NK-92 (cell line): Measurements from ENCODE around the gene WASF3.

Experiments
- DNase-seq: peaks from one replicate; lab custom pipeline; 2025; ENCODE audit not compliant: unreplicated experiment; lab: John Stamatoyannopoulos, UW

The WASF3 gene

DNA sequence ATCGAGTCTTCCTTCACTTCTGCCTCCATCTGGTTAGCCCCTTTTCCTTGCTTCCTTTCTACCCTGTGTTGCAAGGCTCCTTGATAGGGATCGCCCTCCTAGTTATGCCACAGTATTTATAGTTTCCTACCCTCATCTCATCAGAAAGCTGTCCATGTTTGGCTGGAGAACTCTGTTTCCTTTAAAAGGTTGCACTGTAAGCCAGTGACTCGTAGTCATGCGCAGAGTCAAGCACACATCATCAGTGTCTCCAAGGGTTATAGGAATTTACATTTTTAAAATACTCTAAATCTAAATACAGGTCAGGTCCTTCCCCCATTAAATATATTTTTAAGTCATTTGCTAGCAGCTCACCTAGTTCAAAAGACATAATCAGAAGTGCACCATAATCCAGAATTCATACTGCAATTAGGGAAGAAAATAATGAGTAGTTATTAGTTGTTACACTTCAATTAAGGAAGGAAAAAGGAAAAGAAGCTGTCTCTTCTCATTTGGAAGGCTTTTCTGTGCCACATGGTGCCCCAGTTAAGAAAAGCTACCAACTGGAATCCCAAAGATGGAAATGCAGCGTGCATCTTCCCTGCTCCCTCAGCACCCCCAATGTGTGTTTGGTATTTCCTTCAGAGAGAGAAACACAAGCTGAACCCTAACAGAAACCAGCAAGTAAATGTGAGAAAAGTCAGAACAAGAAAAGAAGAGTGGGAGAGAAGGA lies 122.1 kb downstream of the WASF3 start:
- DNase-seq: no peak

DNA sequence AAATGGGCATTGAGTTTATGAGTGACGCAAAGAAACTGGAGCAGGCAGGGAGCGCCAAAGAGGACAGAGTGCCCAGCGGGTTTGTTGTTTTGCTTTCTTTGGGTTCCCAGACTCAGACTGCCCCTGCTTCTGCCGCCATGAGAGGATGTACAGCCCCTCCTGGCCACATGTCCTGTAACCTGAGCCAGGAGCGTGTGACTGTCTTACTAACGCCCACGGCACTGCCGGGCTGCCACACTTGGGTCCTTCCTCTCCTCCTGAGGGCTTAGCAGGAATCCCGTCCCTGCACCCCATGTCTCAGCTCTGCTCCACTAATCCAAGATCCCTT lies 122.6 kb downstream of the WASF3 start:
- no peak for DNase-seq

DNA sequence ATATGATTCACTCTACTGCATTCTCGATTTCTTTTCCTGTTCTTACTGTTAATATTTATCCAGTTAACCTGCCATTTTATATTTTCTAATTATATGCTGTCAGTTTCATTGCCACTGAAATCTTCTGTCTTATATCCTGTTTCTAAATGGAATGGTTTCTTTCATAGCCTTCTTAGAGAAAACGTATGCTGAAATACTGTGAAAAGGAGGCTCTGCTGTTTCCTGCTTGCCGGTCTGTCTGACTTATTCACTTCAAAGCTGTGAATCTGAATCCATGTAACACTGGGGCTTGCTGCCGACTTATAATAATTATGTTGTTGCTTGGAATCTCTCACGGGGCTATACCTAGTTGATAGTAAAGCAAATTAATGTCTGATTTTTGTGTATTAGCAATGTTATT lies 123.1 kb downstream of the WASF3 start:
- DNase-seq: no peak

DNA sequence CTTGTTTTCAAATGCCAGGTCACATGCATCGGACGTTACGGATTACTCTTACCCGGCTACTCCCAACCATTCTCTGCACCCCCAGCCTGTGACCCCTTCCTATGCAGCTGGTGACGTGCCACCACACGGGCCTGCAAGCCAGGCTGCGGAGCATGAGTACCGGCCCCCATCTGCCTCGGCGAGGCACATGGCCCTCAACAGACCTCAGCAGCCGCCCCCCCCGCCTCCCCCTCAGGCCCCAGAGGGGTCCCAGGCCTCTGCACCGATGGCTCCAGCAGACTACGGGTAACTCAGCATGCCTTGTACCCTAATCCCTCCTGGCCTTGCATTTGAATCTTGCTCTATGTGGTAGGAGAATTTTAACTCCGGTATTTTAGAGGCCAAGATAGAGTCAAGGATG lies 123.6 kb downstream of the WASF3 start:
- no peak for DNase-seq

DNA sequence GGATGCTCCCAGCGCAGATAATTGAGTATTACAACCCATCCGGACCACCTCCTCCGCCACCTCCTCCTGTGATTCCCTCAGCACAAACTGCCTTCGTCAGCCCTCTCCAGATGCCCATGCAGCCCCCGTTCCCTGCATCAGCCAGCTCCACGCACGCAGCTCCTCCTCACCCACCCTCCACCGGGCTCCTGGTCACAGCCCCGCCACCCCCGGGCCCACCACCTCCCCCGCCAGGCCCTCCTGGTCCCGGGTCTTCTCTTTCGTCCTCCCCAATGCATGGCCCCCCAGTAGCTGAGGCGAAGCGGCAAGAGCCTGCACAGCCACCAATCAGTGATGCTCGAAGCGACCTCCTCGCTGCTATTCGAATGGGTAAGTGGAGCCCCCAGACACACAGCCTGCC lies 125.1 kb downstream of the WASF3 start:
- no peak for DNase-seq

DNA sequence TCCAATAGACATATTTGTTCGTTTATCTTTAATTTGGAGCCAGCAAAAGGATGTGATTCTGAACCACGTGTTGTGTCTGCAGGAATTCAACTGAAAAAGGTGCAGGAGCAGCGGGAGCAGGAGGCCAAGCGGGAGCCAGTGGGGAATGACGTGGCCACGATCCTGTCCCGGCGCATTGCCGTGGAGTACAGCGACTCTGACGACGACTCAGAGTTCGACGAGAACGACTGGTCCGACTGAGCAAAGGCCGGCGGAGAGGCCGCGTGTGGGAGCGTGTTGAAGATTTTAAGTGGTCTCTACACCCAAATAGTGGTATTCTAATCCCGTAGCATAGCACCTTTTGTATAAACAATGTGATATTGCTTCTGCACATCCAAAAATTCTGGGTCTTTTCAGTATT lies 128.1 kb downstream of the WASF3 start:
- DNase-seq: no peak

DNA sequence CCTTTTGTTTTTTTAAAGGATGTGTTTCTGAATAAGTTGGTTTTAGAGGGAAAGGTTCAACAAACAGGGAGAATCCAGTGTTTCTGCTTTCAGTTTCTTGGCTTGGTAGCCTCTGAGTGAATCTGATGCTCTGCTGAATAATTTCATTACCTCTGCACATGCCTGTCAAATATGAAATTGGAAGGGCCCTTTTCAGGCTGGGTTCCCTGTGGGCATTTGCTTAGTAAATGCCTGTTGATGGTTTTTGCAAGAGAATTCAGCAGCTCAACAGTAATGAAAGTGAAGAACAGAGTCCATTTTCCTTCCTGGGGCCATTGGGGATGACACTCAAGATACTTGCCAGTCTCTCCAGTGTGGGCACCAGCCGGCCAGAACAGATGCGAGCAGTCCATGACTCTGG lies 128.8 kb downstream of the WASF3 start:
- no peak for DNase-seq

DNA sequence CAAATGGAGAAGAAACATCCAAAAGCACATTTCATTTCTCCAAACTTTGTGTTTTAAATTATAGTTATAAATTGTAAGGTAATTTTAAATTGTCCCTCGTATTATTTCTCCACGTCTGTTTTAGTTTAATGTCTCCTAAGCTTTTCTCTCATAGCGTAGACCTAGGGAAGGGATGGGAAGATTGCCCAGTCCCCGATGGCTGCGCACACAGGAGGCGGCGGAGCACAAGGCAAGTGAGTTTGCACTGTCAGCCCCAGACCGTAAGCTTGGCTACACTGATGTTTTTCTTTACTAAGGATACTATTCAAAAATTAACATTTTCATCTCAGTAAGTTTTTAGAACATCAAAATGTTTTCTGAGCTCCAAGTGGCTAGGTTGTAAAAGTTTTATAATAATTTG lies 130.8 kb downstream of the WASF3 start:
- DNase-seq: no peak

DNA sequence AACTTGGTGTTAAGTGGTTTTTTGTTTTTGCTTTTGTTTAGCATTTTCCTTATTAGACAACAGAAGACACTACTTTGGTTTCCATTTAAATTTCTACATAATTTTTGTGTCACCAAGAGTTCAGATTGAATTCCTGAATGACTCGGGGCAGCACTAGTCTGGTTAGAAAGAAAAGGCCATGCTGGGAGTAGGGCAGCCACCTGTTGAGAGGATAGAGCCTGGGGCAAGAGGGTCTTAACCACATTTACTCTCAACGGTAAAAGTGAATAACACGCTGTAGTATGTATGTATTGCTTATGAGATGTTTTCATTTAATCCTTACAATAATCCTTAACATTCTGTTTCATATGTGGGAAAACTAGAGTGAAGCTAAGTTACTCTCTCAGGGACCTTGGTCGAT lies 131.5 kb downstream of the WASF3 start:
- no peak for DNase-seq

DNA sequence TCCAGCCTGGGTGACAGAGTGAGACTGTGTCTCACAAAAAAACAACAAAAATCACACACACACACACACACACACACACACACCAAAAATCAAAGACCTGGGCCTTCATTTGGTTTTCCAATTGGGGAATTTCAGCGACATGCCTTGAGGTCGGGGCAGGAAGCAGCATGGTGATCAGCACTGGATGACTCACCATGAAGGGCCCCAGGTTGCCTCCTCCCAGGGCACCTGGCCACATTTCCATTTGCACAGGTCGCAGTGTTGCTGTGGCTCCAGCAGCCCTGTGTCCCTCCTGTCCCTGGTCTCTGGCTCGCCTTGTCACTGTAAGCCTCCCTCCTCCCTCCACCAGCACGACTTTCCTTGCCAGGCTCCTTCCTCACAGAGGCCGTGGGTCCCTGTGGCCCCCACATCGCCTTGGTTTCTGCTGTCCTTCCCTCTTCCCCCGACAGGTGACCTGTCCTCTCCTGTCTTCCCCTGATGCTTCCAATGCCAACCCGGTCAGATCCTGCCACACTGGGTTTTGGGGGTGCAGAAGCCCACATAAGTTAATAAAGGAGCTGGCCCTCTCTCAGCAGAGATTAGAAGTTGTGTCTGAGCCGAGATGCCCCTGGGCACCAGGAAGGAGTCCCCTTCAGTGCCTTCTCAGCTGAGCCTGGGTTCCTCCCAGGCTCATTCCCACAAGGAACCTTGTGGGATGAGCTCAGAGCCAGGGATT lies 136.4 kb downstream of the WASF3 start:
- no peak for DNase-seq

DNA sequence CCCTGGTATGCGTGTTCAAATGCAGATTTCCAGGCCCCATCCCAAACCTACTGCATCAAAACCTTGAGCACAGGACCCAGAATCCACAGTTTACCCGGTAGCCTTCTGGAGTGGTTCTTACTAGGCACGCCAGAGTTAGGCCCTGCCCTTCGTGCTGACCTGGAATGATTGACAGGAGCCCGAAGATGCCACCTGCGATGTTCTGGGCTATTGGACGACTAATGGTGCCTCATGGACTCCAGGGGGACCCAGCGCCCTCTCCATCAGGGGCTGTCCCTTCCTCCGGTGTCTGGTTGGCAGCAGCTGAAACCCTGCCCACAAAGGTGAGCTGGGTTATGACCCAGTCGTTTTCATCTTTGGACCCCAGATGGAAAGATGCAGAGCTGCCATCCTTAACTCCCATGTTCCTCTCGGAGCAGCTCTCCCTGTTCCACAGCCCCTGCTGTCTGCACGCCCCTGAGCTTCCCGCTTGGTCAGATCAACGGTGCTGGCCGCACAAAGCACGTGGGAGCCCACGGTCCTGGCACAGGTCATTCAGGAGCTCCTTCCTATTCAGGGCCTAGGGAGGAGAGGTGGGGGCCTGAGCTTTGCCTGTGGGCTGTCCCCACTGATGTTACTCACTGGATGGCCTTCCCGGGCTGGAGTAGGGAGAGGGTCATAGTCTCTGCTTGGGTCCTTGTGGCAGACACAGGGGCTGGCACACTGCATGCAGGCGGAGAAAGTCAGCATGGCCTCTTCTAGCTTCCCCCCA lies 137.3 kb downstream of the WASF3 start:
- DNase-seq: no peak

DNA sequence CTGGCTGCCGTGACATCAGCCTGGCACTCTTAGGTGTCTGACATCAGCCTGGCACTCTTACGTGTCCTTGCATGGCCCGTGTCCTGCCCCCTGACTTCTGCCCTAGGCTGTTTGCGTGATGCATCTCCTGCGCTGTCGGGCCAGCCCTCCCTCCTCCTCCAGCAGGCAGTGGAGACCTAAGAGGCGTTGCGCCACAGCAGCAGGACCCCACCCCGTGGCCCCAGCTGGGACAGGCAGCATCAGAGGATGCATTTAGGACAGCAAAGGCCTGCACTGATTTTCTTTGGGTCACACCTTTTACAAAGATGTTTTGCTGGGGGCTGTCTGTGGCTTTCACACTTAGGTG lies 137.8 kb downstream of the WASF3 start:
- no peak for DNase-seq

DNA sequence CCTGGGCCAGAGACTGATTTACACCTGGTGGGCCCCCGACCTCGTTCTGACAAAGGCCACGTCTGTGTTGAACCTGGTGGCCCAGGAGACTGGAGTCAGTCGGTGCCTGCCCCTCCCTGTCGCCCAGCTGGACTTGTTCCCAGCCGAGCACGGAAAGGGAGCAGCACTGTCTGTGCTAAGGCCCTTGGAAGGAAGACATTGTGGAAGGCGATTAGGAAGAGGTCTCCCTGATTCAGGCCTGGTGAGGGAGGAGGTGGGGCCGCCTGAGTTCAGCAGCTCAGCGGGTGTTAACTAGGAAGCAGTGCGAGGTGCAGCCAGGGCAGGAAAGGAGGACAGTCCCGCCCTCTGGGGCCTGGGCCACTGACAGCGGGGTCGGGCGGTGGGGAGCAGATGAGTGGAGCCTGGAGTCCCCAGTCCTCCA lies 138.4 kb downstream of the WASF3 start:
- no peak for DNase-seq

DNA sequence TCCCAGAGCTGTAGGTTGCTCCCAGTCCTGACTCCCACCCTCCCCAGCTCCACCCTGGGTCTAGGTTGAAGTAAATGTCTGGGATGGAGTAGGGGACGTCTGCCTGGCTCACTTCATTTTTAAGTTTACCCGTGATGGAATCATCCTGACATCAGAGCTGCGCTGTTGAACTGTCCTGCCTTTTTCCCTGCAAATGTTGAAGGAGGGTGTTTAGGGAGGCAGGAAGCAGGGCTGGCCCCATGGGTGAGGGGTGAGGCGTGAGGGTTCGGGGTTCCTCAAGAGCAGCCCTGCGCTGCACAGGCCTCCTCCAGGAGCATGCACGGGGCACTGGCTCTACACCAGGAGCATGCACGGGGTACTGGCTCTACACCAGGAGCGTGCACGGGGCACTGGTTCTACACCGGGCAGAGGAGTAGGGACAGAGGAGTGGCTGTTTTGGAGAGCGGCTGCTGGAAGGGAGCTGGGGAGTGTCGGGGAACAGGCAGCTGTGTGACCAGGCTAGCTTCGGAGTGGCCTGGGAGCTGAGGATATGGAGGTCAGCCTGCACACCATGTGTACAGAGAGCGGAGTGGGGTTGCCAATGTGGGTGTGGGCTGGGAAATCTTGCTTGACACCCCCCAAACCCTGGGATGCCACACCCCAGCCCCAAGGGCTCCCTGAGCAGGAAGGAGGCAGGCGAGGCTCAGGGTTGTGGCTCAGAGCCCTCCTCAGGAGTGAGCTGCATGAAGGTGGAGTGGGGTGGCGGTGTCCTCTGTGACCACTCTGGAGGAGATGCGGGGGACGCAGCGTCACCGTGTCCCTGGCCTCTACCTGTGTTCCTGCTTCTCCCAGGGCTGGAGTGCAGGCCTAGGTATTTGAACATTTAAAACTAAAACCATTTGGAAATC lies 139.8 kb downstream of the WASF3 start:
- no peak for DNase-seq

DNA sequence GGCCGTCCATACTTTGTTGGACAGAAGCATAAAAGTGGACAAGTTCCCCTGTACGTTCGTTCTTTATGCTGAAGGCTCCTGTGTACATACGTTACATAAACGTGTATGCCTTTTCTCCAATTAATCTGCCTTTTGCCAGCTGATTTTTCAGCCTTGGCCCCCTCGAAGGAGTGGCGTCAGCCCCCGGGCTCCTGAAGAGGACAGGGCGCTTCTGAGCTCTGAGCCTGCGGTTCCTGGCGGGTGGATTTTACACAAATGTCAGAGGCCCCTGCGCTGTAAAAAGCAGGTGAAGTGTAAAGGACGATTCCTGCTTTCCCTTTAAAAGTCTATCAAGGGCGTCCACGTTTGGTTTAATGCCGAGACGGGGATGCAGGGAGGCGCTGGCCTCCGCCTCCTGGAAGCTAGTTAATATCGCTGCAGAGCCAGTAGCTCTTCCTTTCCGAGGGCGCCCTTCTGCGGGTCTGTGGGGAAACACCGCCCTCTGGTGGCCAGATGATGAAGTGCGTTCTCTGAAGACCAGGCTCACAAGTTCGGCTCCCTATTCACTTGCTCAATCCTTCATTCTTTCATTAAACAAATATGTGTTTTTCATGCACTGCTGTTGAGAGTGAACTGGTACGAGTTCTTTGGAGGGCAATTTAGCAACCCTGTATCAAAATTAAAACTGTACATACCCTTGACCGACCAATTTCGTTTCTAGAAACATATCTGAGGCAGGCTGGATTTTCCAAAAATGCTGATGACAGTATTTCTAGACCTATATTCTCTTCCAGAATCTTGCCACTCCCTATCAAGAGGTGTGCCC lies 141.1 kb downstream of the WASF3 start:
- DNase-seq: peak; percentile 2

DNA sequence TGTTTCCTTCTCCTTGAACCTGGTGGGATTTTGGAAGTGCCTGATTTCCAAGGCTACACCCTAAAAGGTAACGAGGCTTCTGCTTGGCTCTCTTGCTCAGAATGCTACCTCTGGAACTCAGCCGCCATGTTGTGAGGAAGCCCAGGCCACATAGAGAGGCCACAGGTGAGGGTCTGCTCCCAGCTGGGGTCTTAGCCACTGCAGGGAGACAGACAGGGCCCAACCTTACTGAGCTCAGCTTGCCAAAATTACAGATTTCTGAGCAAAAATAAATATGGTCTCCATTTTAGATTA lies 141.7 kb downstream of the WASF3 start:
- DNase-seq: no peak

DNA sequence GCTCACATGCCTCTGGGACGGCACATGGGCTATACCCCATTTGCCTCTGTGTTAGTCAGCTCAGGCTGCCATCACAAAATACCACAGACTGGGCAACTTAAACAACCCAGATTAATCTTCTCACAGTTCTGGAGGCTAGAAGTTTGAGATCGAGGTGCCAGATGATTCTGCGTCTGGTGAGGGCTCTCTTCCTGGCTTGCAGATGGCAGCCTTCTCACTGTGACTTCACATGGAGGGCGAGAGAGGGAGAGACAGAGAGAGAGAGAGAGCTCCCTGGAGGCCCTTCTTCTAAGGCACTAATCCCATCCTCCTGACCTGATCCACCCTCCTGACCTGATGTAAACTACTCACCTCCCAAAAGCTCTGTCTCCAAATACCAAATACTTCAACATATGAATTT lies 148.1 kb downstream of the WASF3 start:
- DNase-seq: no peak

DNA sequence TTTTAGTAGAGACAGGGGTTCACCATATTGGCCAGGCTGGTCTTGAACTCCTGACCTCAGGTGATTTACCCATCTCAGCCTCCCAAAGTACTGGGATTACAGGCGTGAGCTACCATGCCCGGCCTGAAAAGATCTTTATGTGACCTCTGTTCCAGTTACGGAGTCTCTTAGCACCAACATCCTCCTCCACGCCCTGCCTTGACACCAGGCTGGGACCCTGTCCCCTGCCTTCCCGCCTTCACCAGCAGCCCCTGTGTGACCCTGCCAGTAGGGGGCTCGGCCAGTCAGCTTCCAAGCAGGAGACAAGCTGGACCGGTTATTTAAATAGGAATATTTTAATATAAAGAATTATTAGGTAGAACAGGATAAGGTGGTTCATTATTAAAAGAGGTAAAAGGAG lies 148.9 kb downstream of the WASF3 start:
- DNase-seq: no peak

DNA sequence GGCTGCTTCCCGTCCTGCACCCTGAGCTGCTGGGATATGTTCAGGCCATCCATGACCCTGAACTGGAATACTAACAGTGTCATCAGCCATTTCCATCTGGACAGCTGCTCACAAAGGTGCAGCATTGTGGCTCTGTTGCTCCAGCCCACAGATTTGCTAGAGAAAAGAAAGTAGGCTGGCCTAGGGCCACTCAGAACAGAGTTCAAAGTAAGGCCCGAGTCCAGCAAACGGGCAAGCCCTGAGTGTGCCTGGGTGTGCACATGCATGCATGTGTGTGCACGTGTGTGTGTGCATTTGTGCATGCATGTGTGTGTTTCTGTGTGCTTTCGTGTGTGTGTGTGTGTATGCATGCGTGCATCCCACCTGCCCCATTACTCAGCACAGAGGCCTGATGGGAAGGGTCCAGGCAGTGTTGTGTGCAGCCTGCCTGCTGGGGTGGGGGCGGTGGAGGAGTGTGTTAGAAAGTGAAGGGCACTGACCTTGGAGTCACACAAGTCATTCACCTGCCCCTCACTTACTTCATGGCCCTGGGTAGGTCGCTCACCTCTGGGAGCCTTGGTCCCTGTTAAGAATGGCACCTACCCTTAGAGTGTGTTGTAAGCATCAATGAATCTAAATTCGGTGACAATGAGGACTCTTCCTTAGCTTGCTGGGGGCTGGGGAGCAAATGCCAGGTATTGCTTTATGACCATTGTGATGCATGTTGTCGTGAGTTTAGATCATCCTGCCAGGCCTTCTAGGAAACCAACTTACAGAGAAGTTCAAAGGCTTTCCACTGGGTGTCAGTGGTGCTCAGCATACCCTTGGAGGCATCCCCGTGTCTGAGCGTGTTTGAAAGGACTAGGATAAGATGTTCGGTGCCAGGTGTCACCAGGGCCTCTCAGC lies 149.9 kb downstream of the WASF3 start:
- no peak for DNase-seq

DNA sequence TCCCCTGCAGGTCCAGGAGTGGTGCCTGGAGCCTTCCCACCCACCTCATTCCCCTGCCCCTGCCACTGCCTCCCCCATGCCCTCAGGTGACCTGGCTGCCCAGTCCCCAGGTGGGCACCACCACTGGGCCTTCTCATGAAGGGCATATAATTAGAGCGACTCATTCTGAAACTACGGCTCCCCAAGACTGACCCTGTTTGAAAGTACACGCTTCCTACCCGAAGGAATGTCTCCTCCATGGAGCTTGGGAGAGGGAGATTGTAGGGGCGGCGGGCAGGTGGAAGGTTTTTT lies 150.5 kb downstream of the WASF3 start:
- DNase-seq: no peak
